Endothelial cell (in vitro differentiated cells): ENCODE results near the gene ZNF497. TPM values are rescaled to one million over a fixed set of nuclear protein-coding genes. Genes with fewer than 3 reads are reported as not detected.
A peak's percentile ranks its signal among the peaks of the same experiment; 100 is the strongest.

ENCODE experiments used
- DNase-seq: peaks from one replicate; pipeline ENCODE4 v3.0.0; 2021; ENCODE audit warnings: low spot score
- H3K27ac Mint-ChIP-seq: one replicate; pipeline ENCODE4 v1.8.0; 2021; ENCODE audit warnings: mixed read lengths, inconsistent platforms; ENCODE audit not compliant: unreplicated experiment
- H3K27me3 Mint-ChIP-seq: one replicate; pipeline ENCODE4 v1.8.0; 2021; ENCODE audit warnings: mild to moderate bottlenecking, moderate library complexity, mixed read lengths, inconsistent platforms; ENCODE audit not compliant: unreplicated experiment
- H3K36me3 Mint-ChIP-seq: one replicate; pipeline ENCODE4 v1.8.0; 2021; ENCODE audit warnings: mild to moderate bottlenecking, low read depth, mixed read lengths, inconsistent platforms; ENCODE audit not compliant: unreplicated experiment
- H3K4me1 Mint-ChIP-seq: one replicate; pipeline ENCODE4 v1.8.0; 2021; ENCODE audit warnings: mild to moderate bottlenecking, mixed read lengths, inconsistent platforms; ENCODE audit not compliant: unreplicated experiment
- H3K4me3 Mint-ChIP-seq: one replicate; pipeline ENCODE4 v1.8.0; 2021; ENCODE audit warnings: mild to moderate bottlenecking, mixed read lengths, inconsistent platforms; ENCODE audit not compliant: unreplicated experiment
- H3K9me3 Mint-ChIP-seq: one replicate; pipeline ENCODE4 v1.8.0; 2021; ENCODE audit warnings: mixed read lengths, inconsistent platforms; ENCODE audit not compliant: unreplicated experiment
- total RNA-seq: library from RNA; stranded (reverse); fragmentation: NEBNext Ultra II Directional; extraction: Animal tissue kit (Norgen Biotek cat#: 25700); gene quantifications from one replicate; pipeline ENCODE4 v1.2.1, GENCODE V29; 2021; ENCODE audit not compliant: unreplicated experiment
- TF ChIP-seq, protein P1 (sequence below): fragments of 200-600 bp; sonication (generic); IDR thresholded peaks from one replicate; pipeline ENCODE4 v1.5.0; 2021; ENCODE audit warnings: antibody characterized with exemption; ENCODE audit not compliant: unreplicated experiment

The ZNF497 gene
- total RNA-seq, 1 donor from 2014 or later: 3.6 TPM

DNA sequence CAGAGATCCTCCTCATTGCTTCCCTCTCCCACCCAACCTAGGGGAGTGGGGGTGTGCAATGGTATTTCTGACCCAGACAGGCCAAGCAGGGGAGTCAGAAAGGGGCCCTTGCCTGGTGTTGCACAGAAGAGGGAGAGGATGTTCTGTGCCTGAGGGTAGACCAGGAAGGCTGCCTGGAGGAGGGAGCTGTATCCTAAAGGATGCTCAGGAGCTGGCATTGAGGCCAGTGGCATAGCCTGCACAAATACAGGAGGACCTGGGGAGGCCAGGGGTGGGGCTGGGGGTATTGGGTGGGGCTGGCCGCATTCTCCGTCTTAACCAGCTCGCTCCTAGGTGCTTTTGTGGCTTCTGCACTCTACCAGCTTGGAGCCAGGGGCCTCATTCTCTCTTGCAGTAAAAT is 37.4 kb upstream of the ZNF497 start:
- peaks cover 2% of the 10 kb centered on the region for H3K36me3 Mint-ChIP-seq
- TF ChIP-seq, protein P1, sequence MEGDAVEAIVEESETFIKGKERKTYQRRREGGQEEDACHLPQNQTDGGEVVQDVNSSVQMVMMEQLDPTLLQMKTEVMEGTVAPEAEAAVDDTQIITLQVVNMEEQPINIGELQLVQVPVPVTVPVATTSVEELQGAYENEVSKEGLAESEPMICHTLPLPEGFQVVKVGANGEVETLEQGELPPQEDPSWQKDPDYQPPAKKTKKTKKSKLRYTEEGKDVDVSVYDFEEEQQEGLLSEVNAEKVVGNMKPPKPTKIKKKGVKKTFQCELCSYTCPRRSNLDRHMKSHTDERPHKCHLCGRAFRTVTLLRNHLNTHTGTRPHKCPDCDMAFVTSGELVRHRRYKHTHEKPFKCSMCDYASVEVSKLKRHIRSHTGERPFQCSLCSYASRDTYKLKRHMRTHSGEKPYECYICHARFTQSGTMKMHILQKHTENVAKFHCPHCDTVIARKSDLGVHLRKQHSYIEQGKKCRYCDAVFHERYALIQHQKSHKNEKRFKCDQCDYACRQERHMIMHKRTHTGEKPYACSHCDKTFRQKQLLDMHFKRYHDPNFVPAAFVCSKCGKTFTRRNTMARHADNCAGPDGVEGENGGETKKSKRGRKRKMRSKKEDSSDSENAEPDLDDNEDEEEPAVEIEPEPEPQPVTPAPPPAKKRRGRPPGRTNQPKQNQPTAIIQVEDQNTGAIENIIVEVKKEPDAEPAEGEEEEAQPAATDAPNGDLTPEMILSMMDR: no peak
- peaks cover 6% of the 10 kb centered on the region for H3K27me3 Mint-ChIP-seq
- H3K4me3 Mint-ChIP-seq: peak overlapping the region; percentile 92
- H3K27ac Mint-ChIP-seq: no peak overlapping the region
- DNase-seq: no peak
- peaks cover 4% of the 10 kb centered on the region for H3K4me1 Mint-ChIP-seq
- no peaks in the 10 kb centered on the region for H3K9me3 Mint-ChIP-seq

DNA sequence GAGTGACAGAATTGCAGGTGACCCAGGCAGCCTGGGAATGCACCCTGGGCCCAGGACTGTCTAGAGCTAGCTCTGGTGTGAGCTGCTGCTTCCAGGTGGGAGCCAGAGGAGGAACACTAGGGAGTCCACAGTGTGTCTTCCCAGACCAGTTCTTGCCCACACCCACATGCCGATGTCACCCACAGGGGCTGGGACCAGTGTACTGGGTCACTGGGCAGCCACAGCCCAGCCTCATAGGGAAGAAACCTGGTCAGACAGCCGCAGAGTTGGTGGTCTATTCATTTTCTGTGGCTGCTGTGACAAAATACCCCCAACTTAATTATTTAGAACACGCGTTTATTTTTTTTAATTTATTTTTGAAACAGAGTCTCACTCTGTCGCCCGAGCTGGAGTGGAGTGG is 36.0 kb upstream of the ZNF497 start:
- H3K4me3 Mint-ChIP-seq: no peak overlapping the region
- no peak overlapping the region for H3K27ac Mint-ChIP-seq
- H3K4me1 Mint-ChIP-seq: peaks cover 4% of the 10 kb centered on the region
- no peak for DNase-seq
- TF ChIP-seq, protein P1: no peak
- H3K27me3 Mint-ChIP-seq: peaks cover 10% of the 10 kb centered on the region
- H3K9me3 Mint-ChIP-seq: no peaks in the 10 kb centered on the region
- peaks cover 13% of the 10 kb centered on the region for H3K36me3 Mint-ChIP-seq

DNA sequence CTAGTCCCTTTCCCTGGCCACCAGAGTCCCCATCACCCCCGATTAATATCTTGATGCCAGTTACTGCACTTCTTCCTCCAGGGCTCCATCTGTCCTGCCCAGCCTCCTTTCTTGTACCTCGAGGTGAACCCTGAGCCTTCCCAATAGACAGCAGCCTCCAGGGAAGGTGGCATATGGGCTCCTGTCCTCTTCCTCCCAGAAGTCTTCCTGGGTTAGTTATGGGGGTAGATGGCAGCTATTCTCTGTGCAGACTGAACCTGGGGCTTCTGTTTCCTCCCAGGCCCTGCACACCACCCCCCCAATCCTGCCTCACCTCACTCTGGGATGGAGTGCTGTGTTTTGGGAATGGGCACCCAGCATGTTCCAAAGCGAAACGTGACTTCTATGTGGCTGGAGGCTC is 35.5 kb upstream of the ZNF497 start:
- DNase-seq: no peak
- H3K27me3 Mint-ChIP-seq: peaks cover 10% of the 10 kb centered on the region
- H3K27ac Mint-ChIP-seq: no peak overlapping the region
- TF ChIP-seq, protein P1: no peak
- no peaks in the 10 kb centered on the region for H3K9me3 Mint-ChIP-seq
- H3K36me3 Mint-ChIP-seq: peaks cover 14% of the 10 kb centered on the region
- peaks cover 4% of the 10 kb centered on the region for H3K4me1 Mint-ChIP-seq
- H3K4me3 Mint-ChIP-seq: no peak overlapping the region

DNA sequence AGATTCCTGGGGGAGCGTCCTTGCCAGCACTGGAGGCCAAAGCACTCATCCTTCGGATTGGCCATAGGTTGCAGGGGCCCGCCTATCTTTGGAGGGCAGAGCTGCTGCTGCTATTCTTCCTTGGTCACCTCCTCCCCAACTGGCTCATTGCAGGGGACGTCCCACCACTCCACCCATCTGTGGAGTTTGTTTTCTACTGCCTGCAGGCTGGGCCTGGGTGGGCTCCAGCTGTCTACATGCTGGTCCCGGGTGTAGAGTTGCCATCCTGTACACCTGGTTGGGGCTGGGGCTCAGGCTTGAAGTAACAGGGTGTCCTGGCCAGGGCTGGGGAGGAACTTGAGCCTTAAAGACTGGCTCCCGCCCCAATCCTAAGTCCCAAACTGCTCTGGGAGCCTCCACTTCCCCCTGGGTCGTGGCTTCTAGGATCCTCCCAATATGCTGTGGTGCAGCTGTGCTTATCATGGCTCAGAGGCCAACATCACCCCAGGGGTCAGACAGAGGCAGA is 35.0 kb upstream of the ZNF497 start:
- Mint-ChIP-seq H3K4me1 (peaks cover 4% of the 10 kb centered on the region), H3K27me3 (peaks cover 10% of the 10 kb centered on the region), H3K36me3 (peaks cover 19% of the 10 kb centered on the region), H3K9me3 (no peaks in the 10 kb centered on the region), H3K27ac (no peak overlapping the region), H3K4me3 (no peak overlapping the region)
- no peak for DNase-seq
- TF ChIP-seq, protein P1: no peak

DNA sequence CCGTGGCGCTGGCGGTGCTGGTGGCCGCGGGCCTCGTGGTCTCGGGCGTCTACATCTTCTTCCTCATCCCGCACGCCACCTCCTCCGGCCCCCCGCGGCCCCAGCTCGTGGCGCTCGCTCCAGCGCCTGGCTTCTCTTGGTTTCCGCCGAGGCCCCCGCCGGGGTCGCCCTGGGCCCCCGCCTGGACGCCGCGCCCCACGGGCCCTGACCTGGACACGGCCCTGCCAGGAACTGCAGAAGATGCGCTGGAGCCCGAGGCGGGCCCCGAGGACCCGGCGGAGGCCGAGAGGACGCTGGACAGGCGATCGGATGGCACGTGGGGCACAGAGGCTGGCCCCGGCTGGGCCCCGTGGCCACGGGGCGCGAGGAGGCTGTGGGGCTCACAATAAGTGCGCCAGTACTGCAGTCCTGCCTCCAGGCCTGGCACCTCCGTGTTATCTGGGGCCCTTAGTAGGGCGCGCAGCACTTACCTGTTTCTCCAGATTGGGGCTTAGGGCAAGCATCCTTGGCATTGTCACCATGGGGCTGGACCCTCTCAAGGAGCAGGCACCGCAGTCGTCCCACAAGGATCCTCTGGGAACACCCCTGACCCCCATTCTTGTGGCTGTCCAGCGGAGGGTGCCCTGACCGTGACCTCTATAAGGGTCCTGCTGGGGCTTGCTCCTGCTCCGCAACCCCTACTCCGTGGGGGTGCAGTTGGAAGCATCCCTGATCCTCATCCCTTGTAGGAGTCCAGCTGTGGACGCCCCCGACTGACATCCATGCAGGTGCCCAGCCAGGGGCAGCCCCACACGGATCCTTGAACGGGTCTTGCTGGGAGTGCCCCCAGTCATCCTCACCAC is 34.4 kb upstream of the ZNF497 start:
- Mint-ChIP-seq H3K4me3 (no peak overlapping the region), H3K9me3 (no peaks in the 10 kb centered on the region), H3K36me3 (peaks cover 19% of the 10 kb centered on the region), H3K27me3 (peaks cover 10% of the 10 kb centered on the region), H3K27ac (no peak overlapping the region), H3K4me1 (peaks cover 4% of the 10 kb centered on the region)
- DNase-seq: no peak
- TF ChIP-seq, protein P1: no peak
